Pancreas (tissue), 10 donors: Measurements from ENCODE around the gene SLC19A1. TPM values are rescaled to one million over a fixed set of nuclear protein-coding genes. Genes with fewer than 3 reads are reported as not detected.

Source experiments
- ATAC-seq, 4 donors: fragments of 200-7000 bp; cut with Tn5 transposase; one replicate each; pipeline versions ENCODE4 v1.8.0 to v1.9.1; 2020; ENCODE audit warnings: mild to moderate bottlenecking in 4 of 4, moderate library complexity in 4 of 4
- DNase-seq, 6 donors: peaks; one replicate each; pipeline ENCODE4 v3.0.0-alpha.2; 2020
- FAIRE-seq: peaks from 2 replicates; lab custom pipeline; 2012; peaks lifted over from hg19 to GRCh38; lab: Jason Lieb, UNC
- H3K27ac ChIP-seq, 4 donors: fragments of 200-600 bp; sonication (generic); 1 replicate in 3 of 4; 2 replicates in 1 of 4; pipeline versions ENCODE4 v1.5.0 to v1.8.0; 2020
- H3K27me3 ChIP-seq, 4 donors: fragments of 200-600 bp; one replicate each; pipeline ENCODE4 v1.8.0; 2021
- H3K36me3 ChIP-seq, 3 donors: fragments of 200-600 bp; sonication (generic) in 1 of 3; one replicate each; pipeline versions ENCODE4 v1.5.0 to v1.8.0; 2020 to 2021
- H3K4me1 ChIP-seq, 3 donors: fragments of 200-600 bp; one replicate each; pipeline ENCODE4 v1.8.0; 2021
- H3K4me3 ChIP-seq, 4 donors: fragments of 200-600 bp; sonication (generic) in 2 of 4; one replicate each; pipeline versions ENCODE4 v1.5.0 to v1.8.0; 2020 to 2021
- H3K9me3 ChIP-seq, 4 donors: fragments of 200-600 bp; one replicate each; pipeline ENCODE4 v1.8.0; 2021
- WGBS, 2 donors: extraction: QIAGEN DNeasy Blood & Tissue Kit; methylation state at CpG; one replicate each; pipeline ENCODE4 v1.1.7; 2013; 5-methylcytosine and 5-hydroxymethylcytosine counted together
- intact Hi-C, 3 donors: fragments of 100-400 bp; cut with DNase I; formaldehyde crosslinking; loops; one replicate each; pipeline versions ENCODE4 v1.11.1 to v1.14.2; 2022
- polyA plus RNA-seq, 2 donors: library from polyadenylated mRNA; stranded (reverse); fragments of 200-250 nt; gene quantifications; one replicate each; pipeline ENCODE4 v1.2.3, GENCODE V29; 2013
- total RNA-seq, 6 donors: library from RNA; stranded (reverse); fragmentation: NEBNext Ultra II Directional in 4 of 6; extraction: Animal tissue kit (Norgen Biotek cat#: 25700) in 4 of 6; gene quantifications; one replicate each; pipeline versions ENCODE4 v1.2.1 to v1.2.4, GENCODE V29; 2021 to 2023
- TF ChIP-seq, protein P1 (sequence below), 4 donors: fragments of 200-600 bp; sonication (generic) in 3 of 4; IDR thresholded peaks; one replicate each; pipeline versions ENCODE4 v1.5.0 to v1.8.0; 2021; ENCODE audit warnings: antibody characterized with exemption in 4 of 4
- donor health status: healthy with polysubstance abuse.
- donor health status: DM: no; HTN: no; CAD: no; lungs with moderate emphysema.
- donor health status: DM: no; HTN: no; CAD: no.
- donor health status: control.
- donor health status: control.
- donor health status: Bipolar disorder and iron deficiency.
- donor health status: DM: yes; HTN: yes; CAD: no.
- donor health status: DM: no; HTN: no; CAD: no.
- donor health status: DM: no; HTN: no; CAD: no.
- donor health status: DM: yes; HTN: yes; CAD: no.

SLC19A1 gene
- total and polyA plus RNA-seq, 8 donors = 4.4 to 11.2 (median 5.4) TPM

DNA sequence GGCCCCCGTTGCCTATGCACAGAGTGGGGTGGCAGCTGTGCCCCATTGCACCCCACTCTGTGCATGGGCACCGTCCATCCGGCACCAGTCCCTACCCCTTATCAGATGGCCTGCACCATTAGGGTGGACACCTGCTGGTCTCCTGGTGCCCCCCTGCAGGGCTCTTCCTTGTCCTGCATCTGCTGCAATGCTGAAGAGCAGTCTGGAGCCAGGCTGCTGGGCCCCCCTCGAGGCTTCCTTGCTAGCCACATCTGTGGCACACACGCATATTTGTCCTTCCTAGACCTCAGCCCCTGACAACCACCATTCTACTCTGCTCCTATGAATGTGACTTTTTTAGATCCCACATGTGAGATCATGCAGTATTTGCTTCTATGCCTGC is 80.9 kb downstream of the SLC19A1 start:
- TF ChIP-seq, protein P1, sequence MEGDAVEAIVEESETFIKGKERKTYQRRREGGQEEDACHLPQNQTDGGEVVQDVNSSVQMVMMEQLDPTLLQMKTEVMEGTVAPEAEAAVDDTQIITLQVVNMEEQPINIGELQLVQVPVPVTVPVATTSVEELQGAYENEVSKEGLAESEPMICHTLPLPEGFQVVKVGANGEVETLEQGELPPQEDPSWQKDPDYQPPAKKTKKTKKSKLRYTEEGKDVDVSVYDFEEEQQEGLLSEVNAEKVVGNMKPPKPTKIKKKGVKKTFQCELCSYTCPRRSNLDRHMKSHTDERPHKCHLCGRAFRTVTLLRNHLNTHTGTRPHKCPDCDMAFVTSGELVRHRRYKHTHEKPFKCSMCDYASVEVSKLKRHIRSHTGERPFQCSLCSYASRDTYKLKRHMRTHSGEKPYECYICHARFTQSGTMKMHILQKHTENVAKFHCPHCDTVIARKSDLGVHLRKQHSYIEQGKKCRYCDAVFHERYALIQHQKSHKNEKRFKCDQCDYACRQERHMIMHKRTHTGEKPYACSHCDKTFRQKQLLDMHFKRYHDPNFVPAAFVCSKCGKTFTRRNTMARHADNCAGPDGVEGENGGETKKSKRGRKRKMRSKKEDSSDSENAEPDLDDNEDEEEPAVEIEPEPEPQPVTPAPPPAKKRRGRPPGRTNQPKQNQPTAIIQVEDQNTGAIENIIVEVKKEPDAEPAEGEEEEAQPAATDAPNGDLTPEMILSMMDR (IDR thresholded peaks at IDR 0.05) = no peak
- DNase-seq (peak in 1 of 6 donors; percentile 26), FAIRE-seq (no peak), ATAC-seq (no peak)
- Histone ChIP-seq H3K27ac (no peak overlapping the region), H3K9me3 (no peaks in the 10 kb centered on the region), H3K27me3 (no peaks in the 10 kb centered on the region), H3K36me3 (no peaks in the 10 kb centered on the region), H3K4me3 (no peak overlapping the region), H3K4me1 (no peaks in the 10 kb centered on the region)
- WGBS, 2 donors = 80 to 97% methylated on average over 5 of the region's 5 CpGs
- intact Hi-C loops = no loop called here

DNA sequence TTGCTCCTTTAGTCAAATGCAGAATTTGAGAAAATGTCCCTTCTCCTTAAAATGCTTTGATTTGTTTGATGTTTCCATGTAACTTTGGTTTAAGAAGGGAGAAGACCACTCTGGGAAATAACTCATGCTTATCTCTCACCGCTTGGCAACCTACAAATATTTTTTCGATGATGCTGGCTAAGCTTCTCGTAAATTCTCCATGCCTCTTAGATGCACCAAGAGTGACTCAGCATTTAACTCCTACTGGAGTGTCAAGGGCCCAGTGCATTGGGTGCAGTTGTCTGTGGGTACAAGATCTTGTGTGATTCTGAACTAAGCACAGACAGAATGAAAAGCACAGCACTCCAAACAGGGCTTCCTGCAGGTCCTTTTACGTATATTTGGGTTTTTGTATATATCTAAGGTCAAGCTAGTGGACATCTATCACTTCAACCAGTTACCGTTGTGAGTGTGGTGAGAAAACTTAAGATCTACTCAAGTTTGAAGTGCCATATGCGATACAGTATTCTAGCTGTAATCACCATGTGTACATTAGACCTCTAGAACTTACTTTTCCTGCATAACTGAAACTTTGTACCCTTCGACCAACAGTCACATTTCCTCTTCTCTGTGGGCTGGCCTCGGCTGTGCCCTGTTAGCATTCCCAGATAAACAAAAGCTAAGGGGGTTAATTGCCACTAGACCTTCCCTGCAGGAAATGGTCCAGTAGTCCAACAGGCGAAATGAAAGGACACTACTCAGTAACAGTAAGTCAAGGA is 81.5 kb downstream of the SLC19A1 start:
- no peak for FAIRE-seq
- no peaks in the 10 kb centered on the region for H3K9me3 ChIP-seq
- no peaks in the 10 kb centered on the region for H3K4me1 ChIP-seq
- no peak for ATAC-seq
- no peaks in the 10 kb centered on the region for H3K27me3 ChIP-seq
- no peak overlapping the region for H3K4me3 ChIP-seq
- no peaks in the 10 kb centered on the region for H3K36me3 ChIP-seq
- H3K27ac ChIP-seq = no peak overlapping the region
- intact Hi-C loops = no loop called here
- TF ChIP-seq, protein P1 (IDR thresholded peaks at IDR 0.05) = no peak
- 61 to 78% methylated on average over 9 of the region's 9 CpGs for WGBS, 2 donors
- DNase-seq = no peak

DNA sequence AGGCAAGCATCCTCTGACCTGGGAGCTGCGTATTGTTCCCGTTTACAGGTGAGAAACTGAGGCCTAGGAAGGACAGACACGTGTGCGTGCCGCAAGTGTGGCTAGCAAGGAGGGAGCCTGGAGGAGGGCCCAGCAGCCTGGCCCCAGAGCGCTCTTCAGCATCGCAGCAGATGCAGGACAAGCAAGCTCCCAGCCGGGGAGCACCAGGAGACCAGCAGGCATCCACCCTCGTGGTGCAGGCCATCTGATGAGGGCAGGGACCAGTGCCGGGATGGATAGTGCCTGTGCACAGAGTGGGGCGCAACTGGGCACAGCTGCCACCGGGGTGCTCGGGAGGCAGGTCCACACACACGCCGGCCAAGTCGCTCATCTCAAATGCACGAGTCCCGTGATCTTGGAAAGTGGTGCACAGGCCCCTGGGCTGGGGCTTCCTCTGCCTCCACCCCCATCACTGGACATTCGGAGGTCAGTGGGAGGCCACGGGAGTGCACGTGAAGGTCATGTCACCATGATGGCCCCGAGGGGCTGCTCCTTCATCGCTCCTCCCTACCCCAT is 82.2 kb downstream of the SLC19A1 start:
- H3K36me3 ChIP-seq = no peaks in the 10 kb centered on the region
- no peak for FAIRE-seq
- no peaks in the 10 kb centered on the region for H3K27me3 ChIP-seq
- no peak overlapping the region for H3K27ac ChIP-seq
- TF ChIP-seq, protein P1 (IDR thresholded peaks at IDR 0.05) = no peak
- no peak for ATAC-seq
- DNase-seq = peak in 2 of 6 donors; percentile 14 to 48
- H3K4me1 ChIP-seq = no peaks in the 10 kb centered on the region
- WGBS, 2 donors = 75 to 86% methylated on average over 23 of the region's 23 CpGs
- H3K9me3 ChIP-seq = no peaks in the 10 kb centered on the region
- intact Hi-C loops = no loop called here
- no peak overlapping the region for H3K4me3 ChIP-seq

DNA sequence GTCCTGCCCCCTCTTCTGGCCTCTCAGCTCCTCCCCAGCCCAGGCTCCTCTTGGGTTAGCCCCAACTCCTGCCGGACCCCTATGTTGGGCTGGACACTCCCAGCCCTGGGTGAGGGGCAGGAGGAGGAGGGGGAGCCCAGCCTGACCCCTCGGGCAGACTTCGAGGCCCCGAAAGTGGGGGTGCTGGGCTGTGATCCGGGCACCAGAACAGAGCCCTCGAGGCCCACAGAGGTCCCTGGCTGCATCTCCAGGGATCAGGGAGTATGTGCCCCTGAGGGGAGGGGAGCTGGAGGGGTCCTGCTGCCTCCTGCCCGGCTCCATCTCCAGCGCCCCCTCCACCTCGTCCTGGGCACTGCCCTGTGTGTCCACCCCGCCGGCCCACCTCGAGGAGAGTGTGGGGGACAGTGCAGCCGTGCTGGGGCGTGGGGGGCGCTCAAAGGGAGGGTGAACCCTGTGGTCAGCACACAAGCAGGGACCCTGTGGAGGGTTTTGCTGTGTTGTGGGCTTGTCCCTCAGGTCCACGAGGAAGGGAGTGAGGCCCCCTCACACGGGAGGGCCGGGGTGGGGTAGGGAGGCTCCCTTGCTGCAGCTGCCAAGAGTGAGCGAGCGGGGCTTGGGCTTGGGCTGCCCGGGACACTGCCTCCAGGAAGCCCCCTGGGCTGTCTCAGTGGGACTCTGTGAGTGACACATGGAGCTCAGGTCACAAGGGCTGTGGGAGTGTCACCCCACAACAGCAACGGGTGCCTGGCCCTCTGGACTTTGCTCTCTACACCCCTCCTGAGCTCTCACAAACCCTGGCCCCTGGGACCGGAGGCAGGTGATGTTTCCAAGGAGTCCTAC is 82.8 kb downstream of the SLC19A1 start:
- H3K27ac ChIP-seq = no peak overlapping the region
- WGBS, 2 donors = 61 to 67% methylated on average over 22 to 23 of the region's 23 CpGs
- H3K9me3 ChIP-seq = no peaks in the 10 kb centered on the region
- no peaks in the 10 kb centered on the region for H3K27me3 ChIP-seq
- no peaks in the 10 kb centered on the region for H3K36me3 ChIP-seq
- TF ChIP-seq, protein P1 (IDR thresholded peaks at IDR 0.05) = no peak
- H3K4me3 ChIP-seq = no peak overlapping the region
- peak in 2 of 6 donors; percentile 17 to 49 for DNase-seq
- no peak for ATAC-seq
- H3K4me1 ChIP-seq = no peaks in the 10 kb centered on the region
- FAIRE-seq = no peak
- intact Hi-C loops = no loop called here
